Brain pericyte (primary cell): ENCODE results near the gene PHGDH.

Source experiments
- DNase-seq: peaks from one replicate; pipeline ENCODE4 v3.0.0-alpha.2; 2012; ENCODE audit warnings: low read depth, low spot score

The PHGDH gene

DNA sequence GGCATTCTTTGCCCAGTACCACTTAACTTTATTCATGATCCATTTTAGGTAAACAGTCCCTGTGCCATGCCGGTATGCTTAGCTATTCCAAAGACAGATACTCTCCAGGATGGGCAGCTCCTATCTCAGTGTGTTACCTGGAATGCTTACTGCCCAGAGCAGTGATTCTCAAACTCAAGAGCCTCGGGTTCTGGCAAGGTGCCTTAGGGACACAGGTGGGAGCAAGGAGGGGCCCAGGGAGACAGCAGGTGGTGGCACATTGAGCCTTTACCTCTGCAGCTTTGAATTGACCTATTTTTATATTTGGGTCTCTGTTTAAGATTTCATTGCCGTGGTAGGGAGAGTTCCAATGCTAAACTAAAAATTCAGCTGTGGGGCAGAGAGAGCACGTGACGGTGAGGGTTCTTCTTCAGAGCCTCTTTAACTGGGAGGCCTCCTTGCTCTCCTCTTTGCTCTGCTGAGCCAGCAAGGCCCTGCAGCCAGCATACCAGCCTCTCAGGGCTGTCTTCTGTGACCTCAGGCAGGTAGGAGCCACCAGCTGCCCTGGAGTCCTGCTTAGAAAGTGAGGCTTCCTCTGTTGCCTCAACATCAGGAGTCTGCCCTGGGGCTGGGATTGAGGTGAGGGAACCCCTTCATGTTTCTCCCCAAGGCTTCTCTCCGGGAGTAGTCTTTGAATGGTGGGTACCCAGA lies 20.2 kb downstream of the PHGDH start:
- DNase-seq: no peak

DNA sequence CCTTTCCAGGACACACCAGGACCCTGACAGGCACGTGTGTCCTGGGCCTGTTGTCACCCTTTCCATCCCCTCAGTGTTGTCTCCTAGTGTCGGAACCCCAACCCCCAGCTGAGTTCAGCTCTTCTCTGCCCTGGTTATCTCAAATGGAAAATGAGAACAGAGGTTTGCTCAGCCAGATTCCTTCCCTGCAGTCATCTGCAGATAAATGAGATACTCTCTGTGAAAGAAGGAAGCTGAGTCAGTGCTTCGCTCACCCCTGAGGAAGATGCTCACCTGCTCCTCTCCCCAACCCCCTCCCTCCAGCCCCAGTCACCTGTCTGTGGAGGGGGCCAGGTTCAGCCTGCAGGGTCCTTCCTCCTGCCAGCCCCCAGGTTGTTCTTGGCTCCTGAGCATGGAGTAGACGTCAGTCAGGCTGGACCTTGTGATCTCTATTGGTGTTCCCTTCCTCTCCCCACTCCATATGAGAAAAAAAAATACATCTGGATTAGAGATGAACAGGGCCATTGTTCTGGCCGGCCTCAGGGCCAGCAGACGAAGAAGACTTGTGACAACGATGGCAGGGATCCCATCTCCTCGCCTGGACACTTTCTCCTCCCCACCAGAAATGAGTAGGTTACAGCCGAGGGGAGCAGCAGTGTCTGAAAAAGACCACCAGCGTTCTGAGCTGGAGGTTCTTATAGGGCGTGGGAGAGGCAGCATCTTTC lies 20.9 kb downstream of the PHGDH start:
- DNase-seq: no peak

DNA sequence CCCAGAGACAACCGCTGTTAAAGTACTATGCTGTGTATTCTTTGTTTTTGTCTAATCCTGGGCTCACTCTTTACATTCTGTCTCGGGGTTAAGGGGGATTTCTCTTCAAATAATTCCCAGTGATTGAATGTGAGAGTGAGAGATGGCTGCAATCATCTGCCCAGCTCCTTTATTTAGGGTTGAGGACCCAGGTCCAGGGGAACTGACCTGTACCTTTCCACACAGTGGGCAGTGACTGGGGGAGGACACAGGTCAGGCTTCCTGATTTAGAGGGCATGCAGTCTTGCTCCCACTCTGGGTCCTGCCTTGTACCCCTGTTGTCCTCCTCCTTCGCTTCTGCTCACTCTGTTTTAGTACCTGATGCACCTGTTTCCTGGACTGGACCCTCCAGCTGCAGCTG lies 22.0 kb downstream of the PHGDH start:
- DNase-seq: no peak

DNA sequence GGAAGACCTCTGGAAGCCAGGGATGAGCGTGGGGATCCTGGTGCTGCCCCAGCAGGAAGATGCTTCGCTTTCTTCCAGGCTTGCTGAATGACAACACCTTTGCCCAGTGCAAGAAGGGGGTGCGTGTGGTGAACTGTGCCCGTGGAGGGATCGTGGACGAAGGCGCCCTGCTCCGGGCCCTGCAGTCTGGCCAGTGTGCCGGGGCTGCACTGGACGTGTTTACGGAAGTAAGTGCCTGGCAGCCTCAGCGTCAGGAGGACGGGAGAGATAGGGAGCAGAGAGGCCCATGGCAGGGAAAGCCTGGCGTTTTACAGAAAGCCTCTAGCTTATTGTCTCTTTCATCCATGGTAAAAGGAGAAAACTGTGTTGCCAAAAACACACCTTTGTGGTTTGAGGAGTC lies 23.5 kb downstream of the PHGDH start:
- no peak for DNase-seq

DNA sequence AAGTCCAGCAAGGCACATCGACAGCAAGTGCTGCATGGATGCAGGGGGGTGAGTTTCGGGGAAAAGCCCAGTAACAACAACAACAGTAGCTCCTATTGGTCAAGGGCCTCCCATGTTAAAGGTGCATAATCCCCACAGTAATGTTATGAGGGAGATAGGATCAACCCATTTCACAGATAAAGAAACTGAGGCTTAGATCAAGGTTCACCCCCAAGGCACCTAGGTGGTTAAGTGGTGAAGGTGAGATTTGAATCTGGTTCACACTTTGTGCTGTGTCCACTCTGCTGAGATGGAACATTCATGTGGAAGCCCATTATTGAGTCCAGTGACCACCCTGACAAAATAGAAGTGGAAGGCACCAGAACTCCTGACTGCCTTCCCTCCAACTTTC lies 24.9 kb downstream of the PHGDH start:
- DNase-seq: no peak

DNA sequence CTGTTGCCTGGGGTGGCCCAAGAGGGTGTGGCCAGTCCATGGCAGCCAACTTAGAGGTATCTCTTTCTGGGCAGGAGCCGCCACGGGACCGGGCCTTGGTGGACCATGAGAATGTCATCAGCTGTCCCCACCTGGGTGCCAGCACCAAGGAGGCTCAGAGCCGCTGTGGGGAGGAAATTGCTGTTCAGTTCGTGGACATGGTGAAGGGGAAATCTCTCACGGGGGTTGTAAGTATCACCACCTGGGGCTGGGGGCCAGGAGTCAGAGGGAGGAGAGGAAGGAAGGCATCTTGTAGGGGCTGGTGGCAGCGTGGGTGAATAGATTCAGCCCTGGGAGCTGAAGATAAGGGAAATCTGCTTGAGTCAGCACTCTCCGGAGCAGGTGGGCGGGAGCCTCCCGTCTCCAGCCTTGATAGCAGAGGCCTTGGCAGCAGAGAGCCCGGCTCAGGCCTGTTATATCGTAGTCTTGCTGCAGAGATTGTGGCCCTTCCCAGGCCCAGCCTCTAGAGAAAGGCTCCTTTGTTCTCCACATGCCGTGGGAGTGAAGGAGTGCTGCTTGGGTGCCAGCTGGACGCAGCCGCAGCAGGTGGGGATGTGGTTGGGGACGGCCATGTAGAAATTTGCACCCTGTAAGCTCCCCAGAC lies 25.4 kb downstream of the PHGDH start:
- no peak for DNase-seq

DNA sequence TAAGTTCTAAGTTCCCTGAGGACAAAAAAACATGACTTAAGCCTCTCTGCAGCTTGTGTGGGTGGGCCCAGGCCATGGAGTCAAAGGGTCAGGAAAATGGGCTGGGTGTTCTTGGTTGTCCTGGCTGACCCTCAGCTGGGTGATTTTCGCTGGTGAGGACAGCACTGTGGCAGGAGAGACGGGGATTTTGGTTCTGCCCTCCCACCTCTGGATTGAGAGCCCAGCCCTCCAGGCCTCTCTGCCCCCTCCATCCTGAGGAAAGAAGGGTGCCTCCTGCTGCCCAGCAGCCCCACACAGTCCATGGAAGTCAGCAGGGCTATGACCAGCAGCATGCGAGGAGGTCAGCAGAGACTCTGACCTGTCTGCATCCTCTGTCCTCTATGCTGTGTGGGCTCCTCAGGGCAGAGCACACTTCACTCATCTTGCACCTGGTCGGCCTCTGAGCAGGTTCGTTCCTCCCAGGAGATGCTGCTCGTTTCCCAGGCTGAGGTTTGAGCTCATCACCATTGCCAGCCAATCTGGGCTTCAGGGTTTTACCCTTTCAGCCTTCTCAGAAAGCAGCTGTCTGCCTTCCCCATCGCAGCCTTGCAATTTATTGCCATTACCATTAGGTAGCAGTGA lies 26.5 kb downstream of the PHGDH start:
- DNase-seq: no peak

DNA sequence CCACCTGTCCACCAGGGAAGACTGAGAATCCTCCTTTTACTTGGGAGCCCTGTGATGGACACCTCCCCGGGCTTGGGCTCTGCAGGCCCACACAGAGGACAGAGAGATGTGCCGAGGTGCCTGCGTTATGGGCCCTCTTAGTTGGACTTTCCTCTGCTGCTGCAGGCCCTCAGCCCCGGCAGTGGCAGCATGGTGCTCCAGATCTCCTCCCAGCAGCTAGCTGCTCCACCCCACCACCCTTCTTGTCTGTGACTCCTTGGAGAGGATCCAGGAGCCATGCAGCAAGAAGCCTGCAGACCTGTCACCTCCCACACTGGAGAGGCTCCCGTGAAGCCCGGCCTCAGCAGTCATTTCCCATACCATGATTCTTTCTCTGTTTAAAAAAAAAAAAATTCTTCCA lies 27.4 kb downstream of the PHGDH start:
- no peak for DNase-seq

DNA sequence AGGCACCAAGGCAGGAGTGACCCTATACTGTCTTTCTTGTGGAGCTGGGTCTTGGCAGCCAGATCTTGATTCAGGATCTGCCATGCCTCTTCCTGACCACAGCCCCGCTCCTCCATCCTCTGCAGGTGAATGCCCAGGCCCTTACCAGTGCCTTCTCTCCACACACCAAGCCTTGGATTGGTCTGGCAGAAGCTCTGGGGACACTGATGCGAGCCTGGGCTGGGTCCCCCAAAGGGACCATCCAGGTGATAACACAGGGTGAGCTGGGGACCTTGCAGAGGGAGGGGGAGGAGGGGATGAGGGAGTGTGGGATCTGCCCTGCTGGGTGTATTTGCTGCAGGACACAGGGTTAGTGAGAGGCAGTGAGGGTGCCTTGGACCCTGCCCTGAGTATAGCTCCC lies 28.5 kb downstream of the PHGDH start:
- no peak for DNase-seq

DNA sequence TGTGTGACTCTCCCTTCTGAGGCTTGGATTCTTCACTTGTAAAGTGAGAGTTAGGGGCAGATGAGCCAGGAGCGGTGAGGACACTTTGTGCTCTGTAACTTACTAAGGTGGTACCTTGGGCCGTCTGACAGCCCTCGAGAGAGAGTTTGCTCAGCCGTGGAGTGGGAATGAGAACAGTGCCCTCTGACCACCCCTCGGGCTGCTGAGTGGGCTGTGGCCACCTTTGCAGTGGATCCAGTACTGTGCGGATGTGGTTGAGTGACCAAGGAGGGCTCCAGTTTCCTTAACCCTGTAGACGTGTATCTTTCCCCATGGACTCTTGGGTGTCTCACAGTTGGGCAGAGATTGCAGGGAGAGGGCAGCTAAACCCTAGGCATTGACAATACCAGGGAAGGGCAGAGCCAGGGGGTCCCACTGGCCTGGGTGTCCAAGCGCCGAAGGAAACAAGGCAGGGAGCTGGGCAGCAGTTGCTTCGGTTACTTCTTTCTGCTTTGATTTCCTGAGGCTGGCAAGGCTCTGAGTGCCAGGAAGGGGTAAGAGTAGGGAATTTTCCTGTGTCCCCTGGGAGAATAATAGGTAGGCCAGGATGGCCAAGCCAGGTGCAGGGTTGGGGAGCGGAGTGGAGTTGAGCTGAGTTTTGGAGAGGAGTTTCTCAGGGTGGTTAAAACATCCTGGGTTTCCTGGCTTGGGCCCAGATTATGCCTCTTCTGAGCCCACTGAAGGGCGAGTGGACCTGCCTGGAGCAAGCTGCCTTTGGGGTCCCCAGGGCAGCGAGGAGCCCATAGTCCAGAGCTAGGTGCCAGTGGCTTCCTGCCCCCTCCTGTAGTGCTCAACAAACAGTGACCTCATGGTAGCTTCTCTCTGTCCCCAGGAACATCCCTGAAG lies 29.4 kb downstream of the PHGDH start:
- no peak for DNase-seq

DNA sequence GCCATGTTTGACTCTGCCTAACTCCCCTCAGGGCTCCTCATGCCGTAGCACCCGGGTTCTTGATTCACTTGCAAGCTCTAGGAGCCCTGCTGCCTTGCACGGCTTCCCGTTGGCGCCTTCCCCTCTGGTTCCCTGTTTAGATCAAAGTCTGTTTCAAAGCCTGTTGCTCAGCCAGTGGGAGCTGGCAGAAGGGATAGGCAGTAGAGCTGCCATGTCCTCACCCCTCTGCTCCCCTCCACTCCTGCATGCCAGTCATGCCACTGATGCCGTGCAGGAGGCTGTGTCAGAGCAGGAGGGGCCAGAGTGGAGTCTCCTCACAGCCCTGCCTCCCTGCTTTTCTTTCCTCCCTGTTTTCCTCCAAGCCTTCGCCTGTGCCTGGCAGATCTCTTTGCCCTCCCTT lies 30.5 kb downstream of the PHGDH start:
- DNase-seq: no peak

DNA sequence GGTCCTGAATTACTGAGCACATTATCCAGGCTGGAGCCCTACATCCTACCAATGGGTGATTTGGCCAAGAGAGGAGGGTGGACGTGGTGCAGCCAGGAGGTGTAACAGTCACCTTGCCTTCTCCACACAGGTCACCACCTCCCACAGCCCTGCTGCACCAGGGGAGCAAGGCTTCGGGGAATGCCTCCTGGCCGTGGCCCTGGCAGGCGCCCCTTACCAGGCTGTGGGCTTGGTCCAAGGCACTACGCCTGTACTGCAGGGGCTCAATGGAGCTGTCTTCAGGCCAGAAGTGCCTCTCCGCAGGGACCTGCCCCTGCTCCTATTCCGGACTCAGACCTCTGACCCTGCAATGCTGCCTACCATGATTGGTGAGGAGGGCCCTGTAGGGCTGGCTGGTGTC lies 30.9 kb downstream of the PHGDH start:
- no peak for DNase-seq

DNA sequence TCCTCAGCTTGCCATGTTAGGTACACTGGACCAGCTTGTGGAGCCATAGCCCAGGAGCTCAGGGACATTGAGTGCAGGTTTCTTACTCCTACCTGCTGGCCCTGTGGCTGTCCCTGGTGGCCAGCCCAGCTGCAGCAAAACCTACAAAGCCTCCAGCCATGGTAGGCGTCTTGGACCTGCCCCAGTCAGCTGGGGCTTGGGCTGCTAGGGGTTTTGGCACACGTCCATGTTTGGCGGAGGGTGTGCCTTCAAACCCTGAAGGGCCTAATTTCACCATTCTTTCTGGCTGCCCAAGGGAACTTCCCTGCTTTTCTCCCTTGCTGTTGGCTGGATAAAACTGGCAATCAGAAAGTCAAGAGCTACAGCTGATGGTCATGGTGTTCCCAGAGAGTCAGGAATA lies 31.6 kb downstream of the PHGDH start:
- no peak for DNase-seq

DNA sequence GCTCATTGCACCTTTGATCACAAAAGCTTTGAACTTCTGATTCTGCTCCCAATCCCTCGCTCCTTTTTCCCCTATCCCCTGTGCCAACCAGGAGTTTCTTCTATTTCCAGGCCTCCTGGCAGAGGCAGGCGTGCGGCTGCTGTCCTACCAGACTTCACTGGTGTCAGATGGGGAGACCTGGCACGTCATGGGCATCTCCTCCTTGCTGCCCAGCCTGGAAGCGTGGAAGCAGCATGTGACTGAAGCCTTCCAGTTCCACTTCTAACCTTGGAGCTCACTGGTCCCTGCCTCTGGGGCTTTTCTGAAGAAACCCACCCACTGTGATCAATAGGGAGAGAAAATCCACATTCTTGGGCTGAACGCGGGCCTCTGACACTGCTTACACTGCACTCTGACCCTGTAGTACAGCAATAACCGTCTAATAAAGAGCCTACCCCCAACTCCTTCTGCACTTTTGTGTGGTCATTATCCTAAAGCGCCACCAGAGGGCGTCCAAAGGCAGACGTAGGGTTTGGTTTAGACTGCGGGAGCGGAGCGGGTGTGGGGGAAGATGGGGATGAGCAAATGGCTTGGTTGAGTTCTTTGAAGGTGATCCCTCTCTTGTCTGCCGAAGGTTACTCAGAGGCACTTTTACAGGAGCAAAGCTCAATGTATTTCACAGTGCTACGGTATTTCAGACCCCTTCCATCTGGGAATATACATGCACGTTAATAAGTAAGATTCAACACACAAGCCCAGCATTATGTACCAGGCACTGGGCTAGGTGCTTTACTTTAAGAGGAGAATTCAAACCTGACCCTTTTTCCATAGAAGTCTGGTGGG lies 32.3 kb downstream of the PHGDH start:
- no peak for DNase-seq

DNA sequence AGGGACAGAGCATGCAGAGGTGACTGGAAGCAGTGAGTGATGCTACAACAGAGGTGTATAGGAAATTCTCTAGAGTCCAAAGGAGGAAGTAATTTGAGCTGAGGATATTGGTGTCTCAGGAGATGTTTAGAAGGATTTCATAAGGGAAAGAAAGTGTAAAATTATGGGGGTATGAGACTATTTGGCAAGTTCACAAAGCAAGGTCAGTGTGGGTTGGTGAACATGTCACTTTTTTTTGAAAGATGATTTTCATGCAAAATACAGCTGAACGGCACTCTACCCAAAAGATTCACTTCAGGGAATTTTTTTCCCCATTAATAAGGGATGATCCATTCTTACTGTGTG lies 32.8 kb downstream of the PHGDH start:
- DNase-seq: no peak

DNA sequence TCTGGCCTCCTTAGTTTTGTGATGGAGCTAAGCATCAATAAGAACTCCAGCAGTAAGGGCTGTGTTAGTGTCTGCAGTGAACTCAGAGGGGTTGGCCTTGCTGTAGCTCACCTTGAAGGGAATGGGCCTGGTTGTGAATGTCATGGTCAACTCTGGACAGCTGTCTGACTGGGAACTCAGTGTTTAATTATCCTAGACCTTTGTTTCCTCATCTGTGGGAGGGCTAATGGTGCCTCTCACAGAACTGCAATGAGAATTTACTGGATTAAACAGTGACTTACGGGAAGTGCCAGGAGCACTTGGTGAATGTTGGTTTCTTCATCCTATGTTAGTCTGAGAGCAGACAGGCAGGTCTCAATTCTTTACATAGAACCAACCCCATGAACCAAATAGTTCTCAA lies 33.3 kb downstream of the PHGDH start:
- DNase-seq: no peak

DNA sequence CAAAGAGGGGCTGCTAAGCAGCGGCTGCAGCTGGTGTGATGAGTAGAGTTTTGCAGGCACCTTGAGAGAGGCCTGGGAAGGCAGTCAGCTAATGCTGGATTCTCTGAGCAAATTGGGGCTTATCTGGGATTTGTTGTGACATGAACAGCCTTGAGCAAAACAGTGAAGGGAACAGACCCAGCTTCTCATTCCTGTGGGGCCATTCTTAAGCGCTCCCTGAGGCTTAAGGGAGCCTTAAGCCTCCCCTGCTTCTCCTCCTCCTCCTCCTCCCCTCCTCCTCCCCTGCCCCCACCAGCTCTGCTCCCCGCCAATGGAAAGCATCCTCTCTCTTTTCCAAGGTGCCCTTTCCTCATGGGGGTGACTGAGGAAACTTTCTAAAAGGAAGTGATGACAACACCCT lies 35.7 kb downstream of the PHGDH start:
- no peak for DNase-seq

DNA sequence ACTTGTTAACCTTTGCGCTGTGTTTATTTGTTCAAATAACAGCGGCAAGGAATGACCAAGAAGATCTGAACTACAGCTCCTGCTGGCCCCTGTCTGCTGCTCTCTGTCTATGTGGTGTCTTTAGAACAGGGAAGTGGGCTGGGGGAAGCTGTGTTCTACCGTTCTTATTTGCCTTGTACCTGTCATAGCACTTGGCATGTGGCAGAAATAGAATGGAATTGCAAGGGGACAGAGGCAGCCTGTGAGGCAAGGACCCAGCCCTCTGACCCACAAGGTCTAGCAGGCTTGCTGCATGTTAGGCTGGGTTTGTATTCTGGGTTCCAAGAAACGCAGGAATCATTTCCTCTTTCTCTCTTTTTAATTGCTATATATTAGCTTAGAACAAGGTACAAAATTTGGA lies 36.3 kb downstream of the PHGDH start:
- no peak for DNase-seq

DNA sequence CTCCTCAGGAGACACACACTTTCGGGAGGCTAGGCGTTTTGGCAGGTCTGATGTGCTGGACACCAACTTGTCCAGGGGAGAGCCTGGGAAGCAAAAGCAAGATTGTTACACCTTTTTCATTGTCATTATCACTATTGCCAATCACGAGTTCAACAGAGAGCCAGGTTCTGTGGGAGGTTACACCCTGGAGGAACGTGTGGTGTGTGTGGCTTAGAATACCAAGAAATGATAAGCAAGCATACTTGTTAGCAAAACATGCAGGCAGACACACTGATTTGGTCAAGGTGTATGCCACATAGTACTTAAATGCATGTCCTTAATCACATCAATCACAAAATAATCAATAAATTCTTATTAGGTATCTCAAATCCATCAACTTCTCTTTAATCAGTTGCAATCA lies 40.9 kb downstream of the PHGDH start:
- DNase-seq: no peak

DNA sequence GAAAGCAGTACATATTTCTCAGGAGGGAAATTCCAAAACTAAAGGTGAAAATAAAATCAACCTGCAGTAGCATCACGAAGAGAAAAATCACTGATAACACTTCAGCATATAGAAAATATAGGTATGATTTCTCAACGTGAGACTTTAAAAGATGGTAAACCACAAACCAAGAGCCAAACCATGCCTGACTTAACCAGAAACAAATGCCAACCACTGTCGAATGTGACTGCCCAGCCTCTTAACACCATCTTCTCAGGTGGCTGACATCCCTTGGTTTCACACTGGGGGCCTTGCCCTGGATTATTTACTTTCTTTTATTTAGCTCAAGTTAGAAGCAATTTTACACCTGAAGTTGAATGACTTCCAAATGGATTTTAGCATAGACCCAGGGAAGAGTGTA lies 46.9 kb downstream of the PHGDH start:
- no peak for DNase-seq

DNA sequence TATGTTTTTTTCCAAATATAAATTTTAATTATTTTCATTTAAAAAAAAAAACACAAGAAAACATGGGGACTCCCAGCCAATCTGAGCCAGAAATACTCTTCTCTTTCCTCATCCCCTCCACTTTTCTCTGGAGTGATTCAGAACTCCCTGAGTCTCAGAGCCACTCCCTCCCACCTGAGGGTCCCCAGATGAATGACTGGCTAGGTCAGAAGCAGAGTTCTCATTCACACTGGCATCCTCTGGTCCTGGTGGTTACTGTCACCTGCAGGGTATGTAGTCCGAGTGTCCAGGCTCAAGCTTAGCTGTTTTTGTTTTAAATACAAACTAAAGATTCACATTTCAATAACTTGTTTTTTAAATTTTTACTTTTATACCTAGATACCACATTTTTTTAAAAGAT lies 50.7 kb downstream of the PHGDH start:
- no peak for DNase-seq
